Activated CD8-positive, alpha-beta memory T cell treated with anti-CD3 and anti-CD28 coated beads, Interleukin-2, amount 50 U/mL, for 4 hours (primary cell): Measurements from ENCODE around the gene CPB1.

ENCODE experiments used
- DNase-seq: peaks from one replicate; pipeline ENCODE4 v3.0.0-alpha.2; 2020

The CPB1 gene

DNA sequence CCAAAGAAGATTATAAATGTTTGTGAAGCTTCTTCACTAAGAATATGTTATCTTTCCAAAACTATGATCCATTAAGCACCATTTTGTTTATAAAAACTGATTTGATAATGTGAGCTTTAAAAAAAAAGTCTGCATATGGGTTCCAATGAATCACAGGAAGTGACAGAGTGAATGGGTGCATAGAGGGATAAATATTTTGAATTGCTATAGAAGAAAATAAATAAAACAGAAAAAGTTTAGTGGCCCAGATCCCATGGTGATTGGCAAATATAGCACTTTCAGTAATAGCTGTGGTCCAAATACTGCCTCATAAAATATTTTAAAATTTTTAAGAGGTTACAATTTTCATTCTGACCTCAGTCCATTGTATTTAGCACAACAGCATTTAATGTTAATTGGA, 56.6 kb downstream of the CPB1 start:
- no peak for DNase-seq

DNA sequence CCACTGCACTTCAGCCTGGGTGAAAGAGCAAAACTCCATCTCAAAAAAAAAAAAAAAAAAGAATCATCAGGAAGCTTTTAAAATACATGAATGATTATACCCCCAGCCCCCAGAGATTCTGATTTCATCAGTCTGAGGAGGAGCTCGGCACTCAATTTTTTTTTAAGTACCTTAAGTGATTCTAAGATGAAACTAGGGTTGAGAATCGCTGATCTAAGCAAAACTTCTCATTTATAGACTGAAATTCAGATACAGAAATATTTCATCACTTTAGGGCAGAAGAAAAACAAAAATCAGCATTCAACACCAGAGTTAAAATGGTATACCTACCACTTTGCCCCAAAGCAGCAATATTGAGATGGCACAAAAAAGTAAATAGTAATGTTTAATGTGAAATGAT, 62.2 kb downstream of the CPB1 start:
- no peak for DNase-seq

DNA sequence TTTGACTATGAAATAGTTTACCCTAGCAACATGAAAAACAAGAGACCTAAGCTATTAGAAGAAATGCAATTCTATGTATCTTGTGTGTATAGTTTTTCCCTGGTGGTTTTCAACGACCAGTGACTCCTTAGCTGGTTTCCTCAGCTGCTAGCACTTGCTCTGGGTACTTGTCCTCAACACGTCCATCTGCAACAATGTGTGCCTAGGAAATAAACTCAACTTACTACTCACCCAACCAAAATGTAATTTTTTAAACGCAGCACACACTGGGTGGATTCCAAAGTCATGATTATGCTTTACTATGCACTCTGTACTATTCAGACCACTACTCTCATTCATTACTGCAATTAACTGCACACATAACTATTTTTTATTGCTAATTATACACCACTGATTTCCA, 68.5 kb downstream of the CPB1 start:
- DNase-seq = no peak

DNA sequence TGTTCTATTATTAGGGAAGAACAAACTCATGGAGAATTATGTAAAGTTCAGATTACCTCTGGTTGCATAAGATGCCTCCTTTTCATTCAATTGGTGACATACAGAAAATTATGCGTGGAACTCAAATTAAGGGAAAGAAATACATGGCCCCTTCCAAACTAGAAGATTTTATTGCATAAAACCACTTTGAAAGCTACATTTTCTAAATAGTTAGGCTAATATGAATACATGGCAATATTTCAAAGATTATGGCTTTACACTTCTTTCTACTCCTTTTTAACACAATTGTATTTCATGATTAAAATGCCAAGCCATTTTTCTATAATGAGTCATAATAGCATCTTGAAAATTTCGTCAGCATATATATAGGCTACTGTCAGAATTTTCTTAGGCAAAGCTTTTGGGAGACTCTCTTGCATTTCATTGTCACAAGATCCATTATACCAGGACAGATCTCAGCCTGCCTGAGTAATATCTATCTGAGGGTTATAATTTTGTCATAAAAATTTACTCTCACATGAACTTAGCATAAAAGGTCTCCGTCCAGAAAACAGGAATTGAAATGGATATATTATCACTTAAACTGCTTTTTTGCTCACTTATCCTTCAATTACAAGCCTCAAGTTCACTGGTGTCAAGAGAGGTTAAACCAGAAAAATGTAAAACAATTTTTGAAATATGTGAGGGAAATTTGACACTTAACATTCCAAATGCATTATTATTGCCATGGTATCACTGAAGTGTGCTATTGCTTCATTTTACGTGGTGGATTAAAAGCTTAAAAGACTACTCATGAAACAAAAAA, 74.6 kb downstream of the CPB1 start:
- DNase-seq = no peak

DNA sequence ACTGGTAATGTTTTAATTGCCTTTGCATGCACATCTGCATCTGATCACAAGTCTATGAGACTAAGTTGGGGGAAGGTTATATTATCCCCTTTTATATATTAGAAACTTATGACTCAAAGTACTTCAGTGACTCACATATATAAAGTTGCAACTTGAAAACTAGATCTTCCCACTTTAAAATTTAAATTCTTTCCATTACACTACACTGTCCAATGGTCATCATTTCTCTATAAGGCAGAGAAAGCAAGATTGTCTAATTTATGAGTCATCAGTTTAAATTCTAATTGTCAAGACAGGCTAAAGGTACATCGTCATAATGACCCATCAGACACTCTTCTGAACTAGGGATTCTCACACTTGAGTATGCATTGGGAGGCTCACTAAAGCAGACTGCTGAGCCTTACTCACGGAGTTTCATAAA, 75.4 kb downstream of the CPB1 start:
- DNase-seq = no peak

DNA sequence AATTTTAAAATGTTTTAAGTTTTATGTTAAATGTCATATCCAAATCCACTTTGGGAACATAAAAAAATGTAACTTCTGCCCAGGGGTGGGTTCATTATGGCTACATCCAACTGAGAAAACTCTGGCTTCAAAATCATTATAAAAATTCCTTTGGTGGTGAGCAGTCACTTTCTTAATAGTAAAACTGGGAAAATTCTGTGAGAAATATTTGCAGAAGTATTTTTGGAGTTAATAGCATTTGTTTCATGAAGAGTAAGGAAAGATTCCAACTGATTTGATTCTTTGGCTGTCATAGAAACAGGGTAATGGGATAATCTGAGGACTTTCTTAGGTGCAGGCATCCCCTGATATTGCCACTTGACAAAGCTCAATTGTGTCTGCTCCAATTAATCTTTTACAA, 76.3 kb downstream of the CPB1 start:
- no peak for DNase-seq

DNA sequence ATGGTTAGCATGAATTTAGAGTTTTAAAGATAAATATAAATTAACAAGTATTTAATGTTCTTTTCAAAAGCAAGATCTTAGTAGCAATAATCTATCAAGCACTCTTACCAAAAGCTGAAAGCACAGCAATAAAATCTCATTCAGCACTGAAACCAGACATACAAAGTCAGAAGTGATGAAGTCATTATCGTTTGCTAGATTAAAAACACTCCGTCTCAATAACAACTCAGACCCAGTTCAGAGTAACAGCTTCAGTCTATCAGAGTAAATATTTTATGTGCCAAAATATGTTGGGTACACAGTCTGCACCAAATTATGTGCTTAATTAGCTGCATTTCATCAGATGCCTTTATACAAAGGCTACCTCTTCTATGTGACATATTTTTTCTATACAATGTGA, 79.1 kb downstream of the CPB1 start:
- no peak for DNase-seq
